ENCODE results near the gene C2orf68. TPM values are rescaled to one million over a fixed set of nuclear protein-coding genes. Genes with fewer than 3 reads are reported as not detected.
"Not testable (repeated sequence)": the region's sequence is repeated elsewhere in the genome, so short reads cannot be mapped to it uniquely, and the experiment has no call there.

Gene C2orf68
- total and polyA plus RNA-seq, 2 donors (not counting 1 experiment from before 2014, with no cell fraction given): 30.5 to 82.4 TPM

DNA sequence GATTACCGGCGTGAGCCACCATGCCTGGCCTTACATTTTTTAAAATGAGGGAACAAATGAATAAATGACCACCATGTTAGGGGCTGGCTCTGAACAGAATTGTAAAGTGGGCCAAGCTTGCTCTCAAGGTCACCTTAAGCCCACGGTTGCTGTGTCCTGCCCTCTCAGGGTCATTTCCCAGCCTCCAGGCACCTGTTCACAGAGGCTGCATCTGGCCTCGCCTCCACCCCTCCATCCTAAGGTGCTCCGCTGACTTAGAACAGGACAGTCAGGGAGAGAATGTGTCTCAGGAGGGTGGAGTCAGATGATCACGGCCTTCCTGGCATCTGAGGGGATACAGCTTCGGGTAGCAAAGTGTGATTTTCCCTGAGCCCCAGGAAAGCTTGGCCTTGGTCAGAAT lies 48.9 kb upstream of the C2orf68 start:
- no peaks in the 10 kb centered on the region for H3K79me2 ChIP-seq (ENCODE audit: control insufficient read depth, insufficient read depth, low read length)
- no peaks in the 10 kb centered on the region for H3K4me1 ChIP-seq (ENCODE audit: control insufficient read depth in 2 of 2, insufficient read depth in 2 of 2, low read length in 2 of 2)
- no peak overlapping the region for H3K4me3 ChIP-seq (ENCODE audit: control extremely low read depth in 1 of 5, extremely low read depth in 1 of 5, insufficient read depth in 1 of 5, low read depth in 2 of 5, low read length in 4 of 5)
- H3K4me2 ChIP-seq (replicated peaks; ENCODE audit: low read depth, low read length, poor library complexity, severe bottlenecking): no peak overlapping the region
- intact Hi-C loops (cut with micrococcal nuclease): no loop called here
- no peak overlapping the region for H3K27ac ChIP-seq (ENCODE audit: low read length in 2 of 2)
- 95% methylated on average over 6 of the region's 7 CpGs for WGBS (ENCODE audit: insufficient coverage)
- no peaks in the 10 kb centered on the region for H3K9me3 ChIP-seq (ENCODE audit: control extremely low read depth in 1 of 3, control insufficient read depth in 2 of 3, insufficient read depth in 1 of 3, low read length in 2 of 3)
- no peaks in the 10 kb centered on the region for H3K27me3 ChIP-seq (replicated peaks in 1 of 4; ENCODE audit: control extremely low read depth in 1 of 4, control insufficient read depth in 3 of 4, insufficient read depth in 4 of 4, low read length in 3 of 4)
- no peak for DNase-seq
- Mint-ChIP-seq H3K27me3 (no peaks in the 10 kb centered on the region), H3K27ac (no peak overlapping the region), H3K4me3 (no peak overlapping the region), H3K9me3 (ENCODE audit: insufficient read depth) (no peaks in the 10 kb centered on the region), H3K4me1 (no peaks in the 10 kb centered on the region)
- no peak for TF ChIP-seq EZH2 (IDR thresholded peaks at IDR 0.05; ENCODE audit: borderline replicate concordance, insufficient read depth, low read depth, low read length, poor library complexity, severe bottlenecking)
- no peak for ATAC-seq (ENCODE audit: low read depth)
- peaks cover 2 to 7% of the 10 kb centered on the region in 2 experiments for H3K36me3 ChIP-seq (replicated peaks in 1 of 2; ENCODE audit: control extremely low read depth in 1 of 2, control insufficient read depth in 1 of 2, extremely low read depth in 1 of 2, insufficient read depth in 2 of 2, low read length in 1 of 2)
- H4K20me1 ChIP-seq (ENCODE audit: control insufficient read depth, insufficient read depth, low read length, poor library complexity, severe bottlenecking): no peaks in the 10 kb centered on the region
- no peak overlapping the region for H2AFZ ChIP-seq (ENCODE audit: insufficient read depth, low read depth, low read length, poor library complexity, severe bottlenecking)
- CTCF ChIA-PET: no interaction called here
- POLR2A ChIA-PET: no interaction called here
- H3K9ac ChIP-seq (ENCODE audit: low read length): no peak overlapping the region

- not testable (repeated sequence) for H3K79me2 ChIP-seq (ENCODE audit: control insufficient read depth, insufficient read depth, low read length)
Measured at GRCh38 chr2:85660301-85660700, 48.4 kb upstream of the C2orf68 start.

More at GRCh38 chr2:85660301-85660700, 48.4 kb upstream of the C2orf68 start:
- 98% methylated on average over 5 of the region's 11 CpGs for WGBS (ENCODE audit: insufficient coverage)
- H3K9me3 ChIP-seq (ENCODE audit: control extremely low read depth in 1 of 3, control insufficient read depth in 2 of 3, insufficient read depth in 1 of 3, low read length in 2 of 3); H3K4me3 Mint-ChIP-seq; intact Hi-C loops (cut with micrococcal nuclease); H3K4me1 ChIP-seq (ENCODE audit: control insufficient read depth in 2 of 2, insufficient read depth in 2 of 2, low read length in 2 of 2); POLR2A ChIA-PET; H3K4me3 ChIP-seq (ENCODE audit: control extremely low read depth in 1 of 5, extremely low read depth in 1 of 5, insufficient read depth in 1 of 5, low read depth in 2 of 5, low read length in 4 of 5); H3K27ac Mint-ChIP-seq; H3K27me3 ChIP-seq (replicated peaks in 1 of 4; ENCODE audit: control extremely low read depth in 1 of 4, control insufficient read depth in 3 of 4, insufficient read depth in 4 of 4, low read length in 3 of 4); H4K20me1 ChIP-seq (ENCODE audit: control insufficient read depth, insufficient read depth, low read length, poor library complexity, severe bottlenecking); H3K9ac ChIP-seq (ENCODE audit: low read length); H2AFZ ChIP-seq (ENCODE audit: insufficient read depth, low read depth, low read length, poor library complexity, severe bottlenecking); ATAC-seq (ENCODE audit: low read depth); H3K9me3 Mint-ChIP-seq (ENCODE audit: insufficient read depth); H3K27me3 Mint-ChIP-seq; H3K4me1 Mint-ChIP-seq; H3K27ac ChIP-seq (ENCODE audit: low read length in 2 of 2); H3K36me3 ChIP-seq (replicated peaks in 1 of 2; ENCODE audit: control extremely low read depth in 1 of 2, control insufficient read depth in 1 of 2, extremely low read depth in 1 of 2, insufficient read depth in 2 of 2, low read length in 1 of 2); H3K4me2 ChIP-seq (replicated peaks; ENCODE audit: low read depth, low read length, poor library complexity, severe bottlenecking); CTCF ChIA-PET; DNase-seq: not testable (repeated sequence)

Data from B cell (primary cell).